Prostate gland (tissue), 2 donors: ENCODE measurements around the gene ITPRID1. TPM values are rescaled to one million over a fixed set of nuclear protein-coding genes. Genes with fewer than 3 reads are reported as not detected.

Source experiments
- DNase-seq: peaks from one replicate; pipeline ENCODE4 v3.0.0-alpha.2; 2019; ENCODE audit warnings: low spot score
- H3K27ac ChIP-seq, 2 donors: fragments of 200-600 bp; sonication (generic); 2 replicates each; pipeline ENCODE4 v1.5.1; 2017 to 2019
- H3K27me3 ChIP-seq: fragments of 200-600 bp; sonication (generic); replicated peaks from 2 replicates; pipeline ENCODE4 v1.5.1; 2019; ENCODE audit not compliant: insufficient read depth
- H3K36me3 ChIP-seq, 2 donors: fragments of 200-600 bp; sonication (generic); 1 replicate in 1 of 2; 2 replicates in 1 of 2; pipeline versions ENCODE4 v1.5.1 to v1.8.1; 2017 to 2019
- H3K4me1 ChIP-seq: fragments of 200-600 bp; sonication (generic); replicated peaks from 2 replicates; pipeline ENCODE4 v1.5.1; 2019
- H3K4me3 ChIP-seq, 2 donors: fragments of 200-600 bp; sonication (generic); 2 replicates each; pipeline ENCODE4 v1.5.1; 2017 to 2019
- H3K9me3 ChIP-seq: fragments of 200-600 bp; sonication (generic); 2 replicates; pipeline ENCODE4 v1.5.1; 2017
- CTCF ChIP-seq, 4 experiments: fragments of 200-600 bp in 2 of 4; fragments of 450-650 bp in 2 of 4; sonication (generic) in 2 of 4; IDR thresholded peaks; 1 replicate in 3 of 4; 2 replicates in 1 of 4; pipeline ENCODE4 v1.5.1; 2016 to 2019; ENCODE audit warnings: antibody characterized with exemption in 4 of 4, mild to moderate bottlenecking in 2 of 4, moderate library complexity in 2 of 4
- POLR2A ChIP-seq: fragments of 450-650 bp; IDR thresholded peaks from one replicate; pipeline ENCODE4 v1.6.1; 2016; ENCODE audit warnings: antibody characterized with exemption, mild to moderate bottlenecking
- POLR2AphosphoS5 ChIP-seq: sonication (generic); formaldehyde crosslinking; IDR thresholded peaks from one replicate; pipeline ENCODE4 v1.6.1; 2017; ENCODE audit warnings: antibody characterized with exemption
- WGBS: methylation state at CpG from one replicate; pipeline ENCODE4 v1.1.5; 2018; 5-methylcytosine and 5-hydroxymethylcytosine counted together
- intact Hi-C: fragments of 100-400 bp; cut with DNase I; formaldehyde crosslinking; loops from one replicate; pipeline ENCODE4 v1.14.2; 2022
- total RNA-seq, 2 donors: library from RNA; depleted of rRNA; stranded (reverse); fragments of >200 nt; gene quantifications; one replicate each; pipeline ENCODE4 v1.1.0, GENCODE V29; 2016

ITPRID1 gene
- total RNA-seq, 2 donors from 2014 or later, result 0.17 TPM; not detected in 1

DNA sequence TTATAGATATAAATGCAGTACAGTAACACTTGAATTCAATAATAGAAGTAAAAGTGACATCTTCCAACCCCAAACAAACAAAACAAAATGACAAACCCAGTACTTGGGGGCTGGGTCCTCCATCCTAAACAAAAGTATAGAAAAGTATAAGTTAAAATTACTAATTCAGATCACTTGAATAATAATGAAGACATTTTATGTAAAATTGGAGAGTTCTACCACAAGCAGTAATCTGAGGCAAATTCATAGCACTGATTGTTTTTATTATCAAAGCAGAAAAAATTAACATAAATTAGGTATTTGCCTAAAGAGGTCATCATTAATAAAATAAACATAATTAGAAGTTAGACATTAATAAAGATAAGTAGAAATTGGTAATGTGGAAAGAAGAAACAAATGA, 81.5 kb downstream of the ITPRID1 start:
- H3K4me1 ChIP-seq, result no peaks in the 10 kb centered on the region
- H3K27me3 ChIP-seq, result no peaks in the 10 kb centered on the region
- no peaks in the 10 kb centered on the region for H3K9me3 ChIP-seq
- DNase-seq, result no peak
- intact Hi-C loops, result no loop called here
- H3K4me3 ChIP-seq, result no peak overlapping the region
- TF ChIP-seq CTCF (IDR thresholded peaks at IDR 0.05), result no peak
- TF ChIP-seq POLR2A, result no peak
- TF ChIP-seq POLR2AphosphoS5, result no peak
- H3K27ac ChIP-seq, result no peak overlapping the region
- no peaks in the 10 kb centered on the region for H3K36me3 ChIP-seq

DNA sequence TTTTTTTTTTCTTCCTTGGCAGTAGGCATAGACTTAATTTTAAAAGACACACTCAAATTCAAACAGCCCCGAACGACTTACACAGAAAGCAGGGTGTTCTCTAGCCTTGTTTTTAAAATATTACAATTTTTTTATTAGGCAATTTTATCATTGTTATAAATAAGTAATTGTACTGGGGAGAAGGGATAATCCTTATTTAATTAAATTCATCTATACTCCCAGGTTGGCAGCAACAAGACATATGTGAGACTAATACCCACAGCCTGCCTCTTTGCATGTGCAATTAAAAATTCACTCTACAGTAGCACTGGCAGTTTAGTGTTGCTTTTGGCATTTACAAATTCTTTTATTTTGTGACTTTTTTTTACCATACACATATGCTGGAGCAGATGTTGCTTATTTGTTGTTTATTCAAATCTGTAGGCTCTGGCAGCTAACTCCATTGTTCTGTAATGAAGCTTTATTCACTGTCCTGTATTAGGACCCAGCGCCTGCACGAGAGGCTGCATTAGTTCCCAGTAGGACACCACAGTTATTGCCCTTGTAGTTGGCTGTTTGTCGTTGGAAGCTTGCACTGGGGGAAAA, 88.2 kb downstream of the ITPRID1 start:
- Histone ChIP-seq H3K36me3 (no peaks in the 10 kb centered on the region), H3K9me3 (no peaks in the 10 kb centered on the region), H3K27ac (no peak overlapping the region), H3K4me3 (no peak overlapping the region), H3K4me1 (no peaks in the 10 kb centered on the region), H3K27me3 (no peaks in the 10 kb centered on the region)
- DNase-seq, result no peak
- intact Hi-C loops, result no loop called here
- 62% methylated on average over 5 of the region's 5 CpGs for WGBS
- TF ChIP-seq POLR2AphosphoS5 (no peak), POLR2A (no peak), CTCF (IDR thresholded peaks at IDR 0.05) (no peak)

GRCh38 chr7:31603046-31603445, 89.2 kb downstream of the ITPRID1 start:
- intact Hi-C loops, result no loop called here
- DNase-seq, result no peak
- WGBS, result 54% methylated on average over 5 of the region's 5 CpGs

DNA sequence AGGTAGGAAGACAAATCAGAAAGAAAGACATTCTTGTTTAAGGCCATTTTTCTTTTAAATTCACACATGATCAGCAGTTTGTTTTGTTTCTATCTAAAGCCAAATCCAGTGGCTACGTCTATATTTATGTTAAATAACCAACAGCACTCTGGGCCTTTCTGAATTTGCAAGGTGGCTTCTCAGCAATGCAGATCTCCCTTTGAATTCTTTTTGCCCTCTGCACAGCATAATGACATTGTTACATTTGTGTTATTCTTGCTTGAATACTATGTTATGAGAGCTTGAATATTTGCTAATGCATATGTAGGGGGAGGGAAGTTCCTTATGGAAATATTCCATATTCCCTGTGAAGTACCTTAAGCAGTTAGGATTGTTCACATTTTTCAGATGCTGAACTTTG, 99.7 kb downstream of the ITPRID1 start:
- Histone ChIP-seq H3K4me3 (no peak overlapping the region), H3K9me3 (no peaks in the 10 kb centered on the region), H3K27ac (no peak overlapping the region), H3K4me1 (no peaks in the 10 kb centered on the region), H3K27me3 (no peaks in the 10 kb centered on the region), H3K36me3 (no peaks in the 10 kb centered on the region)
- intact Hi-C loops, result no loop called here
- WGBS, result 78% methylated on average over 1 of the region's 1 CpG
- DNase-seq, result no peak
- TF ChIP-seq POLR2A, result no peak
- no peak for TF ChIP-seq CTCF (IDR thresholded peaks at IDR 0.05)
- no peak for TF ChIP-seq POLR2AphosphoS5

More at GRCh38 chr7:31603046-31603445, 89.2 kb downstream of the ITPRID1 start:
- no peaks in the 10 kb centered on the region for H3K36me3 ChIP-seq
- H3K4me1 ChIP-seq, result no peaks in the 10 kb centered on the region
- TF ChIP-seq POLR2AphosphoS5, result no peak
- no peak for TF ChIP-seq CTCF (IDR thresholded peaks at IDR 0.05)
- TF ChIP-seq POLR2A, result no peak
- no peak overlapping the region for H3K27ac ChIP-seq
- no peaks in the 10 kb centered on the region for H3K9me3 ChIP-seq
- no peak overlapping the region for H3K4me3 ChIP-seq
- no peaks in the 10 kb centered on the region for H3K27me3 ChIP-seq

DNA sequence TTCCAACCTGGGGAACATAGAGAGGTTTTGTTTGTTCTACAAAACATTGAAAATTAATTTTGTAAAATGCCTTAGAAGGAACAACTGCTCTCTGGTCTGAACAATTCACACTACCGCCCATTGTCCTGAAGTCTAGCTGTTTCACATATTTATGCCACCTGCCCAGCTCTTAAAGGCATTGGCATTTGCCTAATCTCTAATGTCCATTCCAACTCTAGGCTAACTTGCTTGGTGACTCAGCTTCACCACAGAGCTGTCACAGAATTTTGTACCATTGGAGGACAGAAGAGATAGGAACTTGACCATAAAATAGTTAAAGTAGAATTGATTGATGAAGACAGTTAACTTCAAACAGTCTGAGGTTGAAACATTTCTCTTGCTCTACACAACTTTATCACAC, 119.6 kb downstream of the ITPRID1 start:
- intact Hi-C loops, result loop anchor here (5.0 to 10.0 kb wide), 3 partner anchors 191 to 649 kb away; no protein-coding TSS in a partner anchor
- 86% methylated on average over 1 of the region's 1 CpG for WGBS
- H3K4me3 ChIP-seq, result no peak overlapping the region
- H3K27me3 ChIP-seq, result no peaks in the 10 kb centered on the region
- DNase-seq, result no peak
- no peaks in the 10 kb centered on the region for H3K4me1 ChIP-seq
- H3K27ac ChIP-seq, result no peak overlapping the region
- TF ChIP-seq CTCF (IDR thresholded peaks at IDR 0.05) (no peak), POLR2AphosphoS5 (no peak), POLR2A (no peak)
- H3K9me3 ChIP-seq, result no peaks in the 10 kb centered on the region
- H3K36me3 ChIP-seq, result no peaks in the 10 kb centered on the region
